GM12891 (cell line): ENCODE data around the gene APOLD1.

Source experiments
- DNase-seq: peaks from one replicate; pipeline ENCODE4 v3.0.0; 2011; ENCODE audit warnings: low spot score; ENCODE audit not compliant: insufficient read length
- FAIRE-seq: peaks from 2 replicates; lab custom pipeline; 2011; peaks lifted over from hg19 to GRCh38; lab: Jason Lieb, UNC
- PAX5 ChIP-seq: IDR thresholded peaks from 2 replicates; pipeline ENCODE4 v1.6.1; 2011; ENCODE audit warnings: low read length, moderate library complexity, mild to moderate bottlenecking; ENCODE audit not compliant: insufficient read depth, severe bottlenecking
- POLR2A ChIP-seq: IDR thresholded peaks from 2 replicates; pipeline ENCODE4 v1.6.1; 2011; ENCODE audit warnings: low read depth, low read length, control low read depth
- POLR2AphosphoS5 ChIP-seq: IDR thresholded peaks from 2 replicates; pipeline ENCODE4 v1.6.1; 2011; ENCODE audit warnings: low read depth, low read length, control low read depth
- POU2F2 ChIP-seq: IDR thresholded peaks from 2 replicates; pipeline ENCODE4 v1.6.1; 2011; ENCODE audit warnings: low read depth, mild to moderate bottlenecking, control low read depth, low read length, moderate library complexity
- SPI1 ChIP-seq: IDR thresholded peaks from 2 replicates; pipeline ENCODE4 v1.6.1; 2011; ENCODE audit warnings: low read depth, low read length, control low read depth
- TAF1 ChIP-seq: IDR thresholded peaks from 2 replicates; pipeline ENCODE4 v1.6.1; 2011; ENCODE audit warnings: low read depth, low read length, control low read depth

Gene APOLD1

DNA sequence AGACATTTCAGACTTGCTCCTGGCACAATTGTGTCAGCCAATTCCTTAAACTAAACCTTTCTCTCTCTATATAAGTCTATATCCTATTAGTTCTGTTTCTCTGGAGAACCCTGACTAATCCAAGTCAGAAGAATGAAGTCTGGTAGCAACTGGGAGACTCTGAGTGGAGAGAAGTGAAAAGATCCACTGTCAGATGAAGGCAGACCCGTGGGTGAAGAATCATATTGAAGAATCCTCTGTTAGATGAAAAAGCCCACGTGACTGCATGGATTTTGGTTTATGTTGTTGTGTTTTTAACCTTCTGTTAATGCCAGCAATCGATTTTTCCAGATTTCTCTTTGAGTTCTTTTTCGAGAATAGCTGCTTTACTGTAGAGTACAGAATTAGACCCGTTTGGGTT is 29.5 kb upstream of the APOLD1 start:
- no peak for FAIRE-seq
- DNase-seq = no peak
- no peak for TF ChIP-seq POU2F2
- TF ChIP-seq SPI1 = no peak
- no peak for TF ChIP-seq POLR2AphosphoS5
- TF ChIP-seq TAF1 = no peak
- no peak for TF ChIP-seq POLR2A
- TF ChIP-seq PAX5 = no peak

DNA sequence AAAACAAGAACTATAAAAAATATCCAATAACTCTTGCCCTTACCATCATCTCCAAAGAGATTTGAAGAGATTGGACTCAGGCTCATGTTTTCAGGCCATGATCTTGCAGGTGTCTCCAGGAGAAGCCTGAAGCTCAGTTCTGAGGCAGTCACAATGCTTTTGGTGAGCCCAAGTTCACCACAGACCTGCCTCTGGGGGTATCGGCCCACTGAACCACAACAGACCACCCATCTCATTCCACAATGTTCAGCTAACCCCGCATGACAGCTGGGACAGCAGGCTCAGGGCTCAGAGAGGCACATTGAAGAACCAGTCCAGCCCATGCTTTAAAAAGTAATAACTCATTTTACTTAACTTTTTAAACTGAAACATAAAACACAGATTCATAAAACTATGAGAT is 28.3 kb upstream of the APOLD1 start:
- no peak for DNase-seq
- no peak for TF ChIP-seq SPI1
- TF ChIP-seq POLR2AphosphoS5 = no peak
- TF ChIP-seq TAF1 = no peak
- TF ChIP-seq POU2F2 = no peak
- no peak for TF ChIP-seq POLR2A
- no peak for TF ChIP-seq PAX5
- no peak for FAIRE-seq

DNA sequence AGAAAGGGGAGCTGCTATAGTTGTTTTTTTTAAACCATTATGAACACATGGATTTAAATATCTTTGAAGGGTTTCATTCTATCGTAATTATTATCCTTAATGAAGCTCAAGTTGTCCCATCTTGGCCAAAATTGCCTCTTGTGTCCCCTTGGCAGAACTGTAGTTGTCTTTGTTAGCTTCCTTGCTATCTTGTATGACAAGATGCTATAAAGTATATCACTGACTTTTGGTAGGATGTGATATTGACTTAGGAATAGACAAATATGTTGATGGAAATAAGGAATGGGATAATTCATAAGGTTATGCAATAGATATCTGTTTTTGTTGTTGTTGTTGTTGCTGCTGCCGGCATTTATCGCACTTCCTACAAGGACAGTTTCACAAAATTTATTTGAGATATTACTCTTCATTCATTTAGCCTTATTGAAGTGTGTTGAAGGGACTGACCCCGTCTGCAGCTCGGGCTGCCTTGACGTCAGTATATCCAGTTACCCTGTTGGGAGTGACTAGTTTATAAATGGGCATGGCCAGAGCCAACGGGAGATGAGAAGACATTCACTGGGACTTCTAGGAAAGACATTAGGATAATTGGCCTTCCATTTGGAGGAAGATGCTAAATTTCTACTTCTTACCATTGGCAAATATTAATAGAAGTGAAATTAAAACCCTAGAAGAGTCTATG is 26.1 kb upstream of the APOLD1 start:
- TF ChIP-seq POLR2A (no peak), TAF1 (no peak), POU2F2 (no peak), SPI1 (no peak), POLR2AphosphoS5 (no peak)
- no peak for DNase-seq
- no peak for FAIRE-seq

DNA sequence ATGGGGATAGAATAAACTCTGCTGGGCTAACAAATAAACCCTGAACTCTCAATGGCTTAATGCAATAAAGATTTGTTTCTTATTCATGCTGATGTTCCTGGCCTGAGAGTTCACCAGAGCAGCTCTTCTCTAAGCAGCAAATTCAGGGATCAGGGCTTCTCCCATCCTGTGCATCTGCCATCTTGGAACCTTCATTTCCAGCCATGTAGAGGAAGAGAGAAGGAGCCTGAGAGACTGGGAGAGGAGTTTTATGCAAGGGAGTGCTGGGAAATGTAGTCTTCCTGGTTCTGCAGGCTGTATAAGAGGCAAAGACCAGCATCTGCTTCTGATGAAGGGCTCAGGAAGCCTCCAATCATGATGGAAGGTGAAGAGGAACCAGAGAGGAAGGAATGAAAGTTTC is 20.6 kb upstream of the APOLD1 start:
- TF ChIP-seq SPI1 (no peak), POLR2A (no peak), PAX5 (no peak), POLR2AphosphoS5 (no peak), TAF1 (no peak), POU2F2 (no peak)
- DNase-seq (no peak), FAIRE-seq (no peak)

DNA sequence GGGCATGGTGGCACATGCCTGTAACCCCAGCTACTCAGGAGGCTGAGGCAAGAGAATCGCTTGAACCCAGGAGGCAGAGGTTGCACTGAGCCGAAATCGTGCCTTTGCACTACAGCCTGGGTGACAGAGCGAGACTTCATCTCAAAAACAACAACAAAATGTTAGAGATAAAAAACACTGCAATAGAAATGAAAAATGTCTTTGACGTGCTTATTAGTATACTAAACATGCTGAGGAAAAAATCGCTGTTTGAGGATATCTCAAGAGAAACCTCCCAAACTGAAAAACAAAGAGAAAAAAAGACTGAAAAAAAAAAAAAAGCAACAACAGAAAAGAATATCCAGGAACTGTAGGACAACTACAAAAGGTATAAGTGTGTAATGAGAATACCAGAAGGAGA is 15.2 kb upstream of the APOLD1 start:
- DNase-seq (no peak), FAIRE-seq (no peak)
- TF ChIP-seq PAX5 = no peak
- no peak for TF ChIP-seq SPI1
- TF ChIP-seq POLR2A = no peak
- no peak for TF ChIP-seq TAF1
- no peak for TF ChIP-seq POLR2AphosphoS5
- no peak for TF ChIP-seq POU2F2

DNA sequence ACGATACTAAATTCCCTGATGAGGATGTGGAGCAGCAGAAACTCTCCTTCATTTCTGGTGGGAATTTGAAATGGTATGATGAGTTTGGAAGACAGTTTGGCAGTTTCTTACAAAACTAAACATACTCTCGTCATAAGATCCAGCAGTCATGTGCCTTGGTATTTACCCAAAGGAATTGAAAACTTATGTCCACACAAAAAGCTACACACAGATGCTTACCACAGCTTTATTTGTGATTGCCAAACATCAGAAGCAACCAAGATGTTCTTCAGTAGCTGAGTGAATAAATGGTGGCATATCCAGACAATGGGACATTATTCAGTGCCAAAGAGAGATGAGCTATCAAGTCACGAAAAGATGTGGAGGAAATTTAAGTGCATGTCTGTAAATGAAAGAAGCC is 10.7 kb upstream of the APOLD1 start:
- FAIRE-seq = no peak

DNA sequence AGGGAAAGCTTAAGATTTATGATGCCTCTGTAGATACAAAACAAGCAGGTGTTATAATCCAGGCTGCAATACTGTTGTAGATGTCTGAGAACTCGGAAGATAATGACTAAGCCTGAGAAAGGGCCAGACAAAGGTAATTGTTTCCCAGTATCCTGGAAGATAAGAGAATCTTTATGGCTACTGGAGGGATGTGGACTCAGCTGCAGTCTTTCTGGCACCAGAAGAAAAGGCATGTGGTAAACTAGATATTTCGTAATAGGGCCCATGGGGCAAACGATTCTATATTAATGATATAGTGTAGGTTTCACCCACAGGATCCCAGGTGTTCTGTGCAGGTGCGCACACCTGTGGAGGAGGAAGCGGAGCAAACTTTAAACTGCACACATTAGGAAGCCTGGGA is 9.2 kb upstream of the APOLD1 start:
- FAIRE-seq (no peak), DNase-seq (no peak)
- TF ChIP-seq SPI1 (no peak), PAX5 (no peak), POLR2A (no peak), POLR2AphosphoS5 (no peak), POU2F2 (no peak), TAF1 (no peak)

More for the DNA sequence above, 10.7 kb upstream of the APOLD1 start:
- TF ChIP-seq POLR2AphosphoS5 (no peak), TAF1 (no peak), PAX5 (no peak), POLR2A (no peak), SPI1 (no peak), POU2F2 (no peak)
- no peak for DNase-seq

DNA sequence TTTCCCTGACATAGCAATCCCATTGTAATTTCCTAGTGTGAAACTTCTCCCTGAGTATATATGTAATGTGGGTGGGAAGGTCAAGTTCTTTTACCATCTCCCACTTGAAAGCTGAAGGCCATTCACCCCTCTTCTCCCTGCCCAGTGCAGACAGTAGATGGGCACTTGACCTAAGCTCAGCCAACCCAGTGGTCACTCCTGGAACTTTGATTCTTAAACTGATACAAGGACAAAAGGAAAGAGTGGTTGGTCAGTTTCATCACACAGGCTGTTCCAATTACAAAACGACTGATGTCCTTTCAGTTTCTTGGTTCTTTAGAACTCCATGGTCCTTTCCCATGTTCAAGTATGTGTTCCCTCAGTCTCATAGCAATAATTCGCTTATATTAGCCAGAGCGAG is 8.4 kb upstream of the APOLD1 start:
- DNase-seq (no peak), FAIRE-seq (no peak)
- TF ChIP-seq POLR2AphosphoS5 = no peak
- no peak for TF ChIP-seq TAF1
- TF ChIP-seq POU2F2 = no peak
- TF ChIP-seq PAX5 = no peak
- TF ChIP-seq SPI1 = no peak
- no peak for TF ChIP-seq POLR2A

DNA sequence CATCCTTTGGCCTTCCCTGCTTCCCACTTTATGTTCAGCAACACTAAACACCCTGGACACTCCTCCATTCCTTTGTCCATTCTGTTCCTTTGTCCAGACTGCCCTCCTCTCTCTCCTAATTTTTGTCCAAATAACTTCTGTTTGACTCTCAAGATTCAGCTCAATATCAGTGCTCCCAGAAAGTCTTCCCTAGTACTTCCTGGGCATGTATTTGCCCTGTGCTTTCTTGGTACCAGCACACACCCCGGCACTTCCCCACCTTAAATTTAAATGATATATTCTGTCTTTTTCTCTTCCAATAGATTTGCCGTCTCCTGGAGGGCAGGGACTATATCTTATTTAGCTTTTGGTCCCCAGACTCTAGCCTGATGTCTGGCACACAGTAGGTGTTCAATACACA is 6.5 kb upstream of the APOLD1 start:
- no peak for FAIRE-seq
- no peak for DNase-seq
- TF ChIP-seq SPI1 (no peak), PAX5 (no peak), TAF1 (no peak), POLR2AphosphoS5 (no peak), POU2F2 (no peak), POLR2A (no peak)

DNA sequence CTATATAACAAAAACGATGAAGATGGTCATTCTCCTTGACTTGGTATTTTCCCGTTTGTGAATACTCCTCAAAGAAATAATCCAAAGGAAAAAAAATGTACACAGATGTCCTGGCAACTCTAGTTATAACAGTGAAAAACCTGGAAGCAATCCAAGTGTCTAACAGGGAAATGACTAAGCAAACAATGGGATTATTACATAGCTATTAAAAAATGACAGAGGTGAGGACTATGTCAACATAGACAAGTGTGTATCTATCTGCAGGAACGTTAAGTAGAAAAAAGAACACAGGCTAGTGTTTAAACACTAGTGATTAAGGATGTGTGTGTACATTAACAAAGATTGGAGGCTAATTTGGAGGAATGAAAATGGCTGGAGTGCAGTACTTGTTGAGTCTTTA is 5.9 kb upstream of the APOLD1 start:
- TF ChIP-seq POLR2AphosphoS5 = no peak
- TF ChIP-seq TAF1 = no peak
- no peak for TF ChIP-seq POLR2A
- TF ChIP-seq POU2F2 = no peak
- TF ChIP-seq PAX5 = no peak
- TF ChIP-seq SPI1 = no peak
- FAIRE-seq = no peak
- no peak for DNase-seq
